Type B pancreatic cell (in vitro differentiated cells): ENCODE results near the gene RBKS. TPM values are rescaled to one million over a fixed set of nuclear protein-coding genes. Genes with fewer than 3 reads are reported as not detected.
"Not testable (repeated sequence)": the region's sequence is repeated elsewhere in the genome, so short reads cannot be mapped to it uniquely, and the experiment has no call there.

Experiments
- DNase-seq: peaks from one replicate; pipeline ENCODE4 v3.0.0; 2021; ENCODE audit warnings: mixed read lengths; ENCODE audit not compliant: unreplicated experiment; ENCODE audit errors: extremely low spot score
- H3K27ac Mint-ChIP-seq: 2 replicates; pipeline ENCODE4 v1.8.0; 2021; ENCODE audit warnings: mild to moderate bottlenecking, mixed read lengths
- H3K27me3 Mint-ChIP-seq: 2 replicates; pipeline ENCODE4 v1.8.0; 2021; ENCODE audit warnings: mixed read lengths
- H3K36me3 Mint-ChIP-seq: 2 replicates; pipeline ENCODE4 v1.8.0; 2021; ENCODE audit warnings: mixed read lengths
- H3K4me1 Mint-ChIP-seq: one replicate; pipeline ENCODE4 v1.8.0; 2021; ENCODE audit warnings: mixed read lengths; ENCODE audit not compliant: unreplicated experiment
- H3K4me3 Mint-ChIP-seq: 2 replicates; pipeline ENCODE4 v1.8.0; 2021; ENCODE audit warnings: mild to moderate bottlenecking, mixed read lengths
- H3K9me3 Mint-ChIP-seq: 2 replicates; pipeline ENCODE4 v1.8.0; 2021; ENCODE audit warnings: mixed read lengths
- total RNA-seq: library from RNA; stranded (reverse); gene quantifications from 2 replicates; pipeline ENCODE4 v1.2.1, GENCODE V29; 2021; ENCODE audit warnings: low replicate concordance
- TF ChIP-seq, protein P1 (sequence below): fragments of 200-600 bp; sonication (generic); conservative IDR thresholded peaks from 2 replicates; pipeline ENCODE4 v1.5.0; 2021; ENCODE audit warnings: antibody characterized with exemption, mild to moderate bottlenecking

Gene RBKS
- total RNA-seq, 1 donor from 2014 or later, result 2.6 TPM

DNA sequence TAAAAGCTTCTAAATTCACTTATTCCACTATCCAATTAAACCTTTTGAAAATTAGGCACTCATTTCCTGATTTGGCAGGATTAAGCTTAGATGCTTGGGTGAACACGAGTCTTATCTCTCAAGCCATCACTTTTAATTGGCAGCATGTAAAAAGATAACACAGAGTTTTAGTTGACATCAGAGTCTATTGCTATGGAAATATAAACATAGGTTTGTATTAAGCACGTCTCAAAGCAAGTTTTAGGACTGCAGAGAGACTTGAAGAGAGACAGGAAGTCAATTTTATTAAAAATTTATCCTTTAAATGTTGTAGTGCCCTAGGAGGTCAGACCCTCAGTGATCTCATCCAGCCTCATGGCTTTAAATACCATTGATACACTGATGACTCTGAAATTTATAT lies 5.6 kb downstream of the RBKS start:
- TF ChIP-seq, protein P1, sequence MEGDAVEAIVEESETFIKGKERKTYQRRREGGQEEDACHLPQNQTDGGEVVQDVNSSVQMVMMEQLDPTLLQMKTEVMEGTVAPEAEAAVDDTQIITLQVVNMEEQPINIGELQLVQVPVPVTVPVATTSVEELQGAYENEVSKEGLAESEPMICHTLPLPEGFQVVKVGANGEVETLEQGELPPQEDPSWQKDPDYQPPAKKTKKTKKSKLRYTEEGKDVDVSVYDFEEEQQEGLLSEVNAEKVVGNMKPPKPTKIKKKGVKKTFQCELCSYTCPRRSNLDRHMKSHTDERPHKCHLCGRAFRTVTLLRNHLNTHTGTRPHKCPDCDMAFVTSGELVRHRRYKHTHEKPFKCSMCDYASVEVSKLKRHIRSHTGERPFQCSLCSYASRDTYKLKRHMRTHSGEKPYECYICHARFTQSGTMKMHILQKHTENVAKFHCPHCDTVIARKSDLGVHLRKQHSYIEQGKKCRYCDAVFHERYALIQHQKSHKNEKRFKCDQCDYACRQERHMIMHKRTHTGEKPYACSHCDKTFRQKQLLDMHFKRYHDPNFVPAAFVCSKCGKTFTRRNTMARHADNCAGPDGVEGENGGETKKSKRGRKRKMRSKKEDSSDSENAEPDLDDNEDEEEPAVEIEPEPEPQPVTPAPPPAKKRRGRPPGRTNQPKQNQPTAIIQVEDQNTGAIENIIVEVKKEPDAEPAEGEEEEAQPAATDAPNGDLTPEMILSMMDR, result no peak
- no peak overlapping the region for H3K4me3 Mint-ChIP-seq
- H3K27ac Mint-ChIP-seq, result no peak overlapping the region
- no peaks in the 10 kb centered on the region for H3K27me3 Mint-ChIP-seq
- peaks cover 10% of the 10 kb centered on the region for H3K9me3 Mint-ChIP-seq
- peaks cover 3% of the 10 kb centered on the region for H3K4me1 Mint-ChIP-seq
- peaks cover 3% of the 10 kb centered on the region for H3K36me3 Mint-ChIP-seq
- DNase-seq, result no peak

DNA sequence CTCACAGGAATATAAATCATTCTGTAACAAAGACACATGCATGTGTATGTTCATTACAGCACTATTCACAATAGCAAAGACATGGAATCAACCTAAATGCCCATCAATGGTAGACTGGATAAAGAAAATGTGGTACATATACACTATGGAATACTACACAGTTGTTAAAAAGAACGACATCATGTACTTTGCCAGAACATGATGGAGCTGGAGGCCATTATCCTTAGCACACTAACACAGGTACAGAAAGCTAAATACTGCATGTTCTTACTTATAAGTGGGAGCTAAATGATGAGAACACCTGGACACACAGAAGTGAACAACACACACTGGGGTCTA lies 7.6 kb downstream of the RBKS start:
- H3K27ac Mint-ChIP-seq, H3K9me3 Mint-ChIP-seq, H3K4me3 Mint-ChIP-seq, H3K27me3 Mint-ChIP-seq, H3K36me3 Mint-ChIP-seq, H3K4me1 Mint-ChIP-seq, DNase-seq: not testable (repeated sequence)

DNA sequence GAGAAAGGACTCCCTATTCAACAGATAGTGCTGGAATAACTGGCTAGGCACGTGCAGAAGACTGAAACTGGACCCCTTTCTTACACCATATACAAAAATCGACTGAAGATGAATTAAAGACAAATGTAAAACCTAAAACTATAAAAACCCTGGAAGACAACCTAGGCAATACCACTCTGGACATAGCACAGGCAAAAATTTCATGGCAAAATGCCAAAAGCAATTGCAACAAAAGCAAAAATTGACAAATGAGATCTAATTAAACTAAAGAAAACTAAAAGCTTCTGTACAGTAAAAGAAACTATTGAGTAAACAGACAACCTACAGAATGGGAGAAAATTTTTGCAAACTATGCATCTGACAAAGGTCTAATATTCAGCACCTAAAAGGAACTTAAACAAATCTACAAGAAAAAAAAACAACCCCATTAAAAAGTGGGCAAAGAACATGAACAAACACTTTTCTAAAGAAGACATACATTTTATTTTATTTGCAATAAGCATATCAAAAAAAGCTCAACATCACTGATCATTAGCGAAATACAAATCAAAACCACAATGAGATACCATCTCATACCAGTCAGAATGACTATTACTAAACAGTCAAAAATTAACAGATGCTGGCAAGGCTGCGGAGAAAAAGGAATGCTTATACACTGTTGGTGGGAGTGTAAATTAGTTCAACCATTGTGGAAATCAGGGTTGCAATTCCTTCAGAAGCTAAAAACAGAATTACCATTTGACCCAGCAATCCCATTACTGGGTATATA lies 8.2 kb downstream of the RBKS start:
- not testable (repeated sequence) for H3K4me1 Mint-ChIP-seq, H3K27ac Mint-ChIP-seq, H3K36me3 Mint-ChIP-seq, H3K4me3 Mint-ChIP-seq, DNase-seq, H3K27me3 Mint-ChIP-seq, H3K9me3 Mint-ChIP-seq

DNA sequence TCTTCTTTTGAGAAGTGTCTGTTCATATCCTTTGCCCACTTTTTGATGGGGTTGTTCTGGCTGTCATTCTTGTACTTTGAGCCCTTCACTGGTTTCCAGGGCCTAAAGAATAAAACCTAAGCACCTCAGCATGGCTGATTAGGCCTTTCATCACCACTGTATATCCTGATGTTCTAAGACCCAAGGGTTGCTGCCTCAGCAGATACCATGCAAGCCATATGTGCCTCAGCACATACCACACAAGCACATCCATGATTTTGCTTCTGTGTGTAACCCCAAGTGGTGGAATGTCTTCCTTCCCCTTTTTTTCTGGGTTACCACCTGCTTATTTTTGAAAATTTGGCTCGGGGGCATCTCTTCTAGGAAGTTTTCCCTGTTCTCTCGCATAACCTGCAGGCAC lies 11.4 kb downstream of the RBKS start:
- no peak for DNase-seq
- Mint-ChIP-seq H3K36me3 (peaks cover 3% of the 10 kb centered on the region), H3K4me1 (no peaks in the 10 kb centered on the region), H3K4me3 (no peak overlapping the region), H3K27me3 (no peaks in the 10 kb centered on the region), H3K9me3 (peaks cover 10% of the 10 kb centered on the region), H3K27ac (no peak overlapping the region)
- TF ChIP-seq, protein P1, result no peak

DNA sequence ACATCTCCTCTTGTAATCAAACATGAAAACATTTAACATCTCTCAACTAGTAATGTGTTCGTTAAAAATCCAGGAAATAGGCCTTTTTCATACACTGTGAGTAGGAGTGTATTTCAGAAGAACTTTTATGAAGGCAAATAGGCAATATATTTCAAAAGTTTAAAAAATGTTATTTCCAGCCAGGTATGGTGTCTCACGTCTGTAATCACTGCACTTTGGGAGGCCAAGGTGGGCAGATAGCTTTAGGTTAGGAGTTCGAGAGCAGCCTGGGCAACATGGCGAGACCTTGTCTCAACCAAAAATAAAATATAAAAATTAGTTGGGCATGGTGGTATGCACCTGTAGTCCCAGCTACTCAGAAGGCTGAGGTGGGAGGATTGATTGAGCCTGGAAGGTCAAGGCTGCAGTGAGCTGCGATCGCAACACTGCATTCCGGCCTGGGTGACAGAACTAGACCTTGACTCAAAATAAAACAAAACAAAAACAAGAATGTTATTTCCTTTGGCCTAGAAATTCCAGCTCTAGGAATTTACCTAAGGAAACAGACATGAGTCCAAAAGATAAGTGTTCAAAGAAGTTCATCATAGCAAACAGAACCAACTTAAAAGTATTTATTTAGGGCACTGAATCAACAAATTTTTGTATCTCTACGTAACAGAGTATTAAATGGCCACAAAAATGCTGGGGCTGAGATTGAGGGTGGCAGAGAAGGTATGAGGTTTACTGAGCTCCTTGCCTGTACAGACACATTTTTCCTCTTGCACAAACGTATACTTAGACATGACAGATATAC lies 14.9 kb downstream of the RBKS start:
- H3K36me3 Mint-ChIP-seq, result no peaks in the 10 kb centered on the region
- DNase-seq, result no peak
- H3K27me3 Mint-ChIP-seq, result no peaks in the 10 kb centered on the region
- no peaks in the 10 kb centered on the region for H3K9me3 Mint-ChIP-seq
- H3K4me1 Mint-ChIP-seq, result no peaks in the 10 kb centered on the region
- H3K27ac Mint-ChIP-seq, result no peak overlapping the region
- no peak overlapping the region for H3K4me3 Mint-ChIP-seq
- TF ChIP-seq, protein P1, result no peak

DNA sequence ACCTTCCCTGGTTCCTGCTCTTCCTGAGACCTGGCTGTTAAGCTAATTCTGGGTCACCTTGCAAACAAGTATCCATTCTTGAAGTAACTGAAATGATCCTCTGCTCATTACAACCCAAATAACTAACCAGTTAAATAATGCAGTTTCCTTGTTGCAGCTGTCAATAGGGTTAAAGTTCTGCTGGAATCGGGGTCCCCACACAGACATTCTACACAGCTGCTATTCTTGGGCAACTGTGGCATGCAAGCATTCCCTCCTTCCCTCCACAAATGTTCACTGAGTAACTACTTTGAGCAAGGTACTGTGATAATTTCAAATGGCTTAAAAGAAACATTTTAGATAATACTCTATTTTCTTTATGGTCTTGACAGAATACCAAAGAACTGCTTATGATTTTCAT lies 17.1 kb downstream of the RBKS start:
- Mint-ChIP-seq H3K27ac (no peak overlapping the region), H3K36me3 (no peaks in the 10 kb centered on the region), H3K9me3 (no peaks in the 10 kb centered on the region), H3K4me1 (no peaks in the 10 kb centered on the region), H3K27me3 (no peaks in the 10 kb centered on the region), H3K4me3 (no peak overlapping the region)
- TF ChIP-seq, protein P1, result no peak
- DNase-seq, result no peak
